ENCODE data around the gene XPNPEP3. TPM values are rescaled to one million over a fixed set of nuclear protein-coding genes. Genes with fewer than 3 reads are reported as not detected.
"Not testable (repeated sequence)": the region's sequence is repeated elsewhere in the genome, so short reads cannot be mapped to it uniquely, and the experiment has no call there.

The XPNPEP3 gene
- polyA plus RNA-seq, 1 donor = 12.1 TPM

DNA sequence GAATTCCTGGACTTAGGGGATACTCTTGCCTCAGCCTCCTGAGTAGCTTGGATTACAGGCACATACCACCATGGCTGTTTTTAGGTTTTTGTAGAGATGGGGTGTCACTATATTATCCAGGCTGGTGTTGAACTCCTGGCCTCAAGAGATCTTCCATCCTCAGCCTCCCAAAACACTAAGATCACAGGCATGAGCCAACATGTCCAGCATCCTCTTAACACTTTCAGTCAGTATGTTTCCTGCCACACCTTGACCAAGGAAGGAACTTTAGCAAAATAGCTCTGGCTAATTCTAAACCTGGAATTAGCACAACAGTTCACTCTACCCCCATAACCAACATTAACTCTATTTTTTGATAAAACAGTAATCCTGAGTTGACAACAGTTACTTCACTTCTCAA lies 32.2 kb downstream of the XPNPEP3 start:
- Histone ChIP-seq H3K27ac (ENCODE audit: low read length) (no peak overlapping the region), H3K4me3 (ENCODE audit: low read length) (no peak overlapping the region), H3K9me3 (ENCODE audit: control insufficient read depth, low read depth, low read length) (no peaks in the 10 kb centered on the region), H3K27me3 (ENCODE audit: control insufficient read depth, insufficient read depth, low read length) (no peaks in the 10 kb centered on the region), H3K36me3 (ENCODE audit: control insufficient read depth, insufficient read depth, low read length) (peaks cover 36% of the 10 kb centered on the region), H3K4me1 (ENCODE audit: control insufficient read depth, insufficient read depth, low read length) (no peaks in the 10 kb centered on the region)
- no peak for DNase-seq

DNA sequence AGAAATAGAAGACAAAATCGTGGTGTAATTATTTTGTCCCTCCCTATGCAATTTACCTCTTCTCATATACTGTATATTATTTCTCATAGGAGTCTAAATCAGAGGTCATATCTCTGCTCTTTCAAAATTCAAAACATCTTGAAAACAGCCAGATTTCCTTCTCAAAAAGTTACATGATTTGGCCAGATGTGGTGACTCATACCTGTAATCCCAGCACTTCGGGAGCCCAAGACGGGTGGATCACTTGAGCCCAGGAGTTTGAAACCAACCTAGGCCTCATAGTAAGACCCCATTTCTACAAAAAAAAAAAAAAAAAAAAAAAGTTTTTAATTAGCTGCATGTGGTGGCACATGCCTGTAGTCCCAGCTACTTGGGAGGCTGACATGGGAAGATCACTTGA lies 33.9 kb downstream of the XPNPEP3 start:
- H3K4me1 ChIP-seq (ENCODE audit: control insufficient read depth, insufficient read depth, low read length) = no peaks in the 10 kb centered on the region
- no CpG with 5 or more reads among the region's 3 CpGs for WGBS (ENCODE audit: insufficient coverage, low lambda C conversion rate)
- H3K9me3 ChIP-seq (ENCODE audit: control insufficient read depth, low read depth, low read length) = no peaks in the 10 kb centered on the region
- no peaks in the 10 kb centered on the region for H3K27me3 ChIP-seq (ENCODE audit: control insufficient read depth, insufficient read depth, low read length)
- no peak overlapping the region for H3K4me3 ChIP-seq (ENCODE audit: low read length)
- H3K27ac ChIP-seq (ENCODE audit: low read length) = no peak overlapping the region
- no peak for DNase-seq
- peaks cover 39% of the 10 kb centered on the region for H3K36me3 ChIP-seq (ENCODE audit: control insufficient read depth, insufficient read depth, low read length)

DNA sequence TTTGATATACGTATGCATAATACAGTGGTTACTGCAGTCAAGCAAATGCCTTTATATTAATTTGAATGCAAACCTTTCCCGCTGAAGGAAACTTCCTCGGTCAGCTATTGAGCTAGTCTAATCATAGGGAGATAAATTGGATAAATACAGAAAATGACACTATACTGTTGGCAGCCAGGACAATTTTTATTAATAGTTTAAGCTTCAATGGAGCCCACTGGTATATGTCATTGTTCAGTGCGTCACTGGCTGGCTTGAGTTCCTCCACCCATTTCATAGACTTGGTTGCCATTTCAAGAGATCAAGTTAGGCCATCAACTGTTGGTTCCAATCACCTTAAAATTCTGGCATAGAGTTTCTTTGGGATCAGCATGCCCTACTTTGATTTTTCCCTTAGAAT lies 37.5 kb downstream of the XPNPEP3 start:
- 93% methylated on average over 2 of the region's 4 CpGs for WGBS (ENCODE audit: insufficient coverage, low lambda C conversion rate)
- Histone ChIP-seq H3K4me3 (ENCODE audit: low read length) (no peak overlapping the region), H3K4me1 (ENCODE audit: control insufficient read depth, insufficient read depth, low read length) (no peaks in the 10 kb centered on the region)

DNA sequence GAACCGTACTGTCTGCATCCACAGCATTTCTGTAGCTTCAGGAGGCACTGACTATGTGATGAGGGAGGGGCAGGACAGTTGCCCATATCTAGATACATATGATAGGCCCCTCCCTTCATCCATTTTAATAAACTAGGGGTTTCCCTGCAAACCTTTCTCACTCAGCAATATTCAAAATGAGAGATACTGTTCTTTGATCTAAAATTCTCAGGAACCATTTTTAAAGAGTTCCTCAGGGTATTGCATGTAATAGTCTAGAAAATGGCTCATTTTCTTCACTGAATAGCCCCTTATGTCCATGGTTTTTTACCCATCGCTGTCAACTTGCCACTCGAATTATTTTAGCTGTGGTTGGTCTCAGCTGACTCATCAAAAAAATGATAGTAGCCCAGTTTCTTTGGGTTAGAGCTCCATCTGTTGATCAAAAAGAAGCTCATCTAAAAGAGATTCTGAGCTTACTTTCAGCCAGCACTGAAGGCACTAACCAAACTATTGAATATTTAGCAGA lies 42.0 kb downstream of the XPNPEP3 start:
- H3K36me3 ChIP-seq (ENCODE audit: control insufficient read depth, insufficient read depth, low read length) = peaks cover 6% of the 10 kb centered on the region
- no peaks in the 10 kb centered on the region for H3K27me3 ChIP-seq (ENCODE audit: control insufficient read depth, insufficient read depth, low read length)
- peak overlapping the region; percentile 1 for H3K4me3 ChIP-seq (ENCODE audit: low read length)
- no peaks in the 10 kb centered on the region for H3K9me3 ChIP-seq (ENCODE audit: control insufficient read depth, low read depth, low read length)
- DNase-seq = peak; percentile 31 to 54
- no peaks in the 10 kb centered on the region for H3K4me1 ChIP-seq (ENCODE audit: control insufficient read depth, insufficient read depth, low read length)
- H3K27ac ChIP-seq (ENCODE audit: low read length) = no peak overlapping the region
- WGBS (ENCODE audit: insufficient coverage, low lambda C conversion rate) = no CpG with 5 or more reads among the region's 3 CpGs

More for the DNA sequence above, 37.5 kb downstream of the XPNPEP3 start:
- Histone ChIP-seq H3K27ac (ENCODE audit: low read length) (no peak overlapping the region), H3K27me3 (ENCODE audit: control insufficient read depth, insufficient read depth, low read length) (no peaks in the 10 kb centered on the region), H3K9me3 (ENCODE audit: control insufficient read depth, low read depth, low read length) (no peaks in the 10 kb centered on the region), H3K36me3 (ENCODE audit: control insufficient read depth, insufficient read depth, low read length) (peaks cover 18% of the 10 kb centered on the region)
- no peak for DNase-seq

DNA sequence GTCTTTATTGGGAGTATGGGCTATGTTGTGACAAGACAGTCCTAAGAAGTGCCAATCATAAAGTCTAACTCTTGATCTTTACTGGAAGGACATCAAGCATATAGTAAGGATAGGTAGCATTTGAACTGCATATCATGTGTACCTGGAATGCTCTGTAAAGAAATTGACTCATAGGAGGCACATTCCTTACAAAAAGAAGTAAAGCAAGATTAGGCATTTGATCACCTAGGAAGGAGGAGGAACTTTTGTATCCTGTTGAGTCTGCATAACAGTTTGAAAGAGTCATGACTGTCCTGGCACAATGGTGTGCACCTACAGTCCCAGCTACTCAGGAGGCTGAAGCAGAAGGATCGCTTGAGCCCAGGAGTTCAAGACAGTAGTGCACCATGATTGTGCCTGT lies 47.2 kb downstream of the XPNPEP3 start:
- no peak overlapping the region for H3K4me3 ChIP-seq (ENCODE audit: low read length)
- no peak overlapping the region for H3K27ac ChIP-seq (ENCODE audit: low read length)
- no peak for DNase-seq
- H3K4me1 ChIP-seq (ENCODE audit: control insufficient read depth, insufficient read depth, low read length) = no peaks in the 10 kb centered on the region
- H3K27me3 ChIP-seq (ENCODE audit: control insufficient read depth, insufficient read depth, low read length) = no peaks in the 10 kb centered on the region
- no CpG with 5 or more reads among the region's 1 CpG for WGBS (ENCODE audit: insufficient coverage, low lambda C conversion rate)
- H3K36me3 ChIP-seq (ENCODE audit: control insufficient read depth, insufficient read depth, low read length) = peaks cover 7% of the 10 kb centered on the region
- H3K9me3 ChIP-seq (ENCODE audit: control insufficient read depth, low read depth, low read length) = no peaks in the 10 kb centered on the region

DNA sequence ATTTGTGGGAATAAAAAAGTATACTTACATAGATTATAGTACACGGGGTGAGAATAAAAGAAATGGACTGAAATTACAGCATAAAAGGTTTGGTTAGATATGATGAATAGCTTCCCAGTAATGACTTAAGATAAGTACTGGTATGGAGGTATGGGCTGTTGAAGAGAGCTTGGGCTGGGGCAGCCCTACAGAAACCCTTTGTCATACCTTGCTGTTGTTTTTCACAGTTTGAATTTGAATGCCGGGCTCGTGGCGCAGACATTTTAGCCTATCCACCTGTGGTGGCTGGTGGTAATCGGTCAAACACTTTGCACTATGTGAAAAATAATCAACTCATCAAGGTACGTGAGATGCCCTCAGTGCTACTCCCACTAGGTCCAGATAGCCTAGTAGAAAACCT lies 51.9 kb downstream of the XPNPEP3 start:
- Histone ChIP-seq H3K4me1 (ENCODE audit: control insufficient read depth, insufficient read depth, low read length) (no peaks in the 10 kb centered on the region), H3K27me3 (ENCODE audit: control insufficient read depth, insufficient read depth, low read length) (no peaks in the 10 kb centered on the region), H3K27ac (ENCODE audit: low read length) (no peak overlapping the region), H3K9me3 (ENCODE audit: control insufficient read depth, low read depth, low read length) (no peaks in the 10 kb centered on the region), H3K4me3 (ENCODE audit: low read length) (no peak overlapping the region), H3K36me3 (ENCODE audit: control insufficient read depth, insufficient read depth, low read length) (peaks cover 10% of the 10 kb centered on the region)
- no peak for DNase-seq
- 100% methylated on average over 1 of the region's 6 CpGs for WGBS (ENCODE audit: insufficient coverage, low lambda C conversion rate)

DNA sequence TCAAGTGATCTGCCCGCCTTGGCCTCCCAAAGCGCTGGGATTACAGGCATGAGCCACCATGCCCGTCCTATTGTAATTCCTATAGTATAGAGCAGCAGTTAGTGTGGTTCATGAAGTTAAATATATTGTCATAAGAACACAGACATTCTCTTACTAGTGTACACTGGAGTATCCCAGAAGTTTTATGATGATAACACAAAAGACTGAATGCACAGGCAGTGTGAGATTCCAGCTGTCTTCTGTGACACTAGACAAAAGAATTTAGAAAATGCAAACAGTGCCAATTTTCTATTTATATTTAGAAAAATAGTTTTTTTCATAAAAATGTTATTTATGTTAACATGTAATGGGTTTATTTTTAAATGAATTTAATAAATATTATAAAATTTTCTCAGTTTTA lies 54.8 kb downstream of the XPNPEP3 start:
- Histone ChIP-seq H3K4me1 (ENCODE audit: control insufficient read depth, insufficient read depth, low read length) (peaks cover 8% of the 10 kb centered on the region), H3K4me3 (ENCODE audit: low read length) (no peak overlapping the region), H3K27me3 (ENCODE audit: control insufficient read depth, insufficient read depth, low read length) (no peaks in the 10 kb centered on the region), H3K36me3 (ENCODE audit: control insufficient read depth, insufficient read depth, low read length) (peaks cover 8% of the 10 kb centered on the region), H3K9me3 (ENCODE audit: control insufficient read depth, low read depth, low read length) (no peaks in the 10 kb centered on the region), H3K27ac (ENCODE audit: low read length) (no peak overlapping the region)
- no peak for DNase-seq
- WGBS (ENCODE audit: insufficient coverage, low lambda C conversion rate) = no CpG with 5 or more reads among the region's 3 CpGs

DNA sequence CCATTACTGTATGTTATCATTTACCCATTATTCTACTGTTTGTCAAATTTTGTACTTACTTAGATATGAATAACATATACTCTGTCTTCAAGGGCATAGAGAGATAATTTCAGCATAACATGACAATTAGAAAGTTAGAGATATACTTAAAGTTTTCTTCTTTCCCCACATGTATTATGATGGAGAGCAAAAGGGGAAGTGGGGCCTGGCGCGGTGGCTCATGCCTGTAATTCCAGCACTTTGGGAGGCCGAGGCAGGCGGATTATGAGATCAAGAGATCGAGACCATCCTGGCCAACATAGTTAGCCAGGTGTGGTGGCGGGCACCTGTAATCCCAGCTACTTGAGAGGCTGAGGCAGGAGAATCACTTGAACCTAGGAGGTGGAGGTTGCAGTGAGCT lies 56.0 kb downstream of the XPNPEP3 start:
- WGBS (ENCODE audit: insufficient coverage, low lambda C conversion rate) = no CpG with 5 or more reads among the region's 6 CpGs
- H3K27me3 ChIP-seq (ENCODE audit: control insufficient read depth, insufficient read depth, low read length); H3K4me3 ChIP-seq (ENCODE audit: low read length); H3K9me3 ChIP-seq (ENCODE audit: control insufficient read depth, low read depth, low read length); DNase-seq; H3K36me3 ChIP-seq (ENCODE audit: control insufficient read depth, insufficient read depth, low read length); H3K27ac ChIP-seq (ENCODE audit: low read length); H3K4me1 ChIP-seq (ENCODE audit: control insufficient read depth, insufficient read depth, low read length): not testable (repeated sequence)

DNA sequence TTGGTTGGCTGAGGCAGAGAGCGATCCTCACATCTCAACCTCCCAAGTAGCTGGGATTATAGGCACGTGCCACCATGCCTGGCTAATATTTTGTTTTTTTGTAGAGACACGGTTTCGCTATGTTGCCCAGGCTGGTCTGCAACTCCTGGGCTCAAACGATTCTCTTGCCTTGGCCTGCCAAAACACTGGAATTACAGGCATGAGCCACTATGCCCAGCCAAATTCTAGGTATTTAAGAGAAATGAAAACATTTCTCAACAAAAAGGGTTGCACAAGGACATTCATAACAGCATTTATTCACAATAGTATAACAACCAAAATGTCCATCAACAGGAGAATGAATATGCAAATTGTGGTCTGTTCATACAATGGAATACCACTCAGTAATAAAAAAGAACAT lies 62.5 kb downstream of the XPNPEP3 start:
- WGBS (ENCODE audit: insufficient coverage, low lambda C conversion rate) = no CpG with 5 or more reads among the region's 5 CpGs
- Histone ChIP-seq H3K36me3 (ENCODE audit: control insufficient read depth, insufficient read depth, low read length) (peaks cover 17% of the 10 kb centered on the region), H3K27ac (ENCODE audit: low read length) (no peak overlapping the region), H3K9me3 (ENCODE audit: control insufficient read depth, low read depth, low read length) (no peaks in the 10 kb centered on the region), H3K4me1 (ENCODE audit: control insufficient read depth, insufficient read depth, low read length) (peaks cover 8% of the 10 kb centered on the region), H3K27me3 (ENCODE audit: control insufficient read depth, insufficient read depth, low read length) (no peaks in the 10 kb centered on the region), H3K4me3 (ENCODE audit: low read length) (no peak overlapping the region)
- DNase-seq = no peak

DNA sequence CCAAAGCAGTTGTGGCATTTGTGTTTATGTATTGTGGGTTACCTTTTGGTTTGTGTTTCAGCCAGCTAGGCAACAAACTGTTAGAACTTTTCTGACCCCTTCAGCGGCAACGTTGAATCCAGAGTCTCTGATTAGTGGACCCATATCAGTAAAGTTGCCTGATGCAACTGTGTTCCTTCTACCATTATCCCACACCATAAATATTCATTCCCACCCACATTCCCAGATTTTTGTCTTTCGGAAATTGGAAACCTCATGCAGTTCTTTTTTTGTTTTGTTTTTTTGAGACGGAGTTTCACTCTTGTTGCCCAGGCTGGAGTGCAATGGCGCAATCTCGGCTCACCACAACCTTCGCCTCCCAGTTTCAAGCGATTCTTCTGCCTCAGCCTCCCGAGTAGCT lies 63.6 kb downstream of the XPNPEP3 start:
- H3K9me3 ChIP-seq (ENCODE audit: control insufficient read depth, low read depth, low read length) = no peaks in the 10 kb centered on the region
- H3K27ac ChIP-seq (ENCODE audit: low read length) = no peak overlapping the region
- no peak overlapping the region for H3K4me3 ChIP-seq (ENCODE audit: low read length)
- H3K27me3 ChIP-seq (ENCODE audit: control insufficient read depth, insufficient read depth, low read length) = no peaks in the 10 kb centered on the region
- H3K4me1 ChIP-seq (ENCODE audit: control insufficient read depth, insufficient read depth, low read length) = peaks cover 4% of the 10 kb centered on the region
- 100% methylated on average over 1 of the region's 9 CpGs for WGBS (ENCODE audit: insufficient coverage, low lambda C conversion rate)
- DNase-seq = no peak
- H3K36me3 ChIP-seq (ENCODE audit: control insufficient read depth, insufficient read depth, low read length) = peaks cover 17% of the 10 kb centered on the region

DNA sequence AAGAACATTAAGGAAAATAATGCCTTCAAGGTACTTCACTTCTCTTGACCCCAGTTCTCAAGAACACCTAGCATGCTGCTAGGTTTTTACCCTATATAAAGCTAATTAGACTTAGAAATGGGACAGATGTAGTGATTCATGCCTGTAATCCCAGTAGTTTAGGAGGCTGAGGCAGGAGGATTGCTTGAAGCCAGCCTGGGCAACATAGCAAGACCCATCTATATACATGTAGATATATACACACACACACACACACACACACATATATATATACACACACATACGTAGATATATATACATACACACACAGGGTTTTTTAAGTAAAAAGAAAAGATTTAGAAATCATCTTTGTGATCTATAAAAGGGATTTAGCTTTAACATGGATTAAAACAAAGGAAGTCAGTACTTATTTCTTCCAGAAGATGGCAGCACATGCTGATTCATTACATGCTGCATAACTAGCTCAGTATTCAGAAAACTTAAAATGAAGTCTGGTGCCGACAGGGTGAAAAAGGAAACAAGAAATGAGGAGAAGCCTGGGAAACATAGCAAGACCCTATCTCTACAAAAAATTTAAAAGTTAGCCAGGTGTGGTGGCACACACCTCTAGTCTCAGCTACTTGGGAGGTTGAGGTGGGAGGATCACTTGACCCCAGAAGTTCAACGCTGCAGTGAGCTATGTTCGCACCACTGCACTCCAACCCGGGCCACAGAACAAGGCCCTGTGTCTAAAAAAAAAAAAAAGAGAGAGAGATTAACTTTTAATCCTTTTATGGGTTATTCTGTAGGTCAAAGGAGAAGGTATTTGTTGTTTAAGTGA lies 65.7 kb downstream of the XPNPEP3 start:
- H3K27ac ChIP-seq (ENCODE audit: low read length) = no peak overlapping the region
- no CpG with 5 or more reads among the region's 5 CpGs for WGBS (ENCODE audit: insufficient coverage, low lambda C conversion rate)
- H3K27me3 ChIP-seq (ENCODE audit: control insufficient read depth, insufficient read depth, low read length) = no peaks in the 10 kb centered on the region

More for the DNA sequence above, 65.7 kb downstream of the XPNPEP3 start:
- Histone ChIP-seq H3K4me1 (ENCODE audit: control insufficient read depth, insufficient read depth, low read length) (no peaks in the 10 kb centered on the region), H3K36me3 (ENCODE audit: control insufficient read depth, insufficient read depth, low read length) (peaks cover 23% of the 10 kb centered on the region), H3K9me3 (ENCODE audit: control insufficient read depth, low read depth, low read length) (no peaks in the 10 kb centered on the region), H3K4me3 (ENCODE audit: low read length) (no peak overlapping the region)
- peak; percentile 41 to 52 for DNase-seq

Measured in large intestine (tissue), 3 donors.